CD1c-positive myeloid dendritic cell (primary cell): ENCODE data around the gene TRIM2.
"Not testable (repeated sequence)": the region's sequence is repeated elsewhere in the genome, so short reads cannot be mapped to it uniquely, and the experiment has no call there.

ENCODE experiments used
- DNase-seq: peaks from one replicate; pipeline ENCODE4 v3.0.0-alpha.2; 2016; ENCODE audit errors: extremely low spot score

The TRIM2 gene

GRCh38 chr4:153189016-153189801 is 15.0 kb upstream of the TRIM2 start:
- no peak for DNase-seq

GRCh38 chr4:153191795-153192363 is 12.4 kb upstream of the TRIM2 start:
- no peak for DNase-seq

GRCh38 chr4:153197301-153197700 is 6.9 kb upstream of the TRIM2 start:
- no peak for DNase-seq

GRCh38 chr4:153198719-153199118 is 5.5 kb upstream of the TRIM2 start:
- DNase-seq: no peak

GRCh38 chr4:153203746-153204145 is 497 bp upstream of the TRIM2 start:
- DNase-seq: not testable (repeated sequence)

GRCh38 chr4:153204728-153205648 is 745 bp downstream of the TRIM2 start:
- DNase-seq: no peak

GRCh38 chr4:153205757-153206156 is 1.5 kb downstream of the TRIM2 start:
- no peak for DNase-seq

GRCh38 chr4:153206534-153206933 is 2.3 kb downstream of the TRIM2 start:
- DNase-seq: no peak

- DNase-seq: no peak
Measured at GRCh38 chr4:153207027-153207426, 2.8 kb downstream of the TRIM2 start.

- peak; percentile 8 for DNase-seq
Measured at GRCh38 chr4:153207567-153207966, 3.3 kb downstream of the TRIM2 start.

- no peak for DNase-seq
Measured at GRCh38 chr4:153209410-153209809, 5.2 kb downstream of the TRIM2 start.

GRCh38 chr4:153210727-153211126 is 6.5 kb downstream of the TRIM2 start:
- DNase-seq: no peak

GRCh38 chr4:153211986-153212728 is 7.9 kb downstream of the TRIM2 start:
- no peak for DNase-seq

GRCh38 chr4:153212736-153213135 is 8.5 kb downstream of the TRIM2 start:
- DNase-seq: no peak

- no peak for DNase-seq
Measured at GRCh38 chr4:153215921-153216320, 11.7 kb downstream of the TRIM2 start.

GRCh38 chr4:153216546-153216945 is 12.3 kb downstream of the TRIM2 start:
- DNase-seq: no peak

GRCh38 chr4:153217440-153217839 is 13.2 kb downstream of the TRIM2 start:
- peak; percentile 9 for DNase-seq

- no peak for DNase-seq
Measured at GRCh38 chr4:153218961-153219360, 14.7 kb downstream of the TRIM2 start.

- DNase-seq: peak; percentile 6
Measured at GRCh38 chr4:153220682-153221395, 16.6 kb downstream of the TRIM2 start.

GRCh38 chr4:153221783-153222706 is 17.8 kb downstream of the TRIM2 start:
- DNase-seq: peak; percentile 60
